Urothelium cell line (cell line): ENCODE measurements around the gene LRRTM3.

Experiments used
- DNase-seq: peaks from one replicate; pipeline ENCODE4 v3.0.0; 2011; ENCODE audit warnings: low spot score, mixed read lengths
- FAIRE-seq: peaks from 2 replicates; lab custom pipeline; 2011; peaks lifted over from hg19 to GRCh38; lab: Jason Lieb, UNC

LRRTM3 gene

DNA sequence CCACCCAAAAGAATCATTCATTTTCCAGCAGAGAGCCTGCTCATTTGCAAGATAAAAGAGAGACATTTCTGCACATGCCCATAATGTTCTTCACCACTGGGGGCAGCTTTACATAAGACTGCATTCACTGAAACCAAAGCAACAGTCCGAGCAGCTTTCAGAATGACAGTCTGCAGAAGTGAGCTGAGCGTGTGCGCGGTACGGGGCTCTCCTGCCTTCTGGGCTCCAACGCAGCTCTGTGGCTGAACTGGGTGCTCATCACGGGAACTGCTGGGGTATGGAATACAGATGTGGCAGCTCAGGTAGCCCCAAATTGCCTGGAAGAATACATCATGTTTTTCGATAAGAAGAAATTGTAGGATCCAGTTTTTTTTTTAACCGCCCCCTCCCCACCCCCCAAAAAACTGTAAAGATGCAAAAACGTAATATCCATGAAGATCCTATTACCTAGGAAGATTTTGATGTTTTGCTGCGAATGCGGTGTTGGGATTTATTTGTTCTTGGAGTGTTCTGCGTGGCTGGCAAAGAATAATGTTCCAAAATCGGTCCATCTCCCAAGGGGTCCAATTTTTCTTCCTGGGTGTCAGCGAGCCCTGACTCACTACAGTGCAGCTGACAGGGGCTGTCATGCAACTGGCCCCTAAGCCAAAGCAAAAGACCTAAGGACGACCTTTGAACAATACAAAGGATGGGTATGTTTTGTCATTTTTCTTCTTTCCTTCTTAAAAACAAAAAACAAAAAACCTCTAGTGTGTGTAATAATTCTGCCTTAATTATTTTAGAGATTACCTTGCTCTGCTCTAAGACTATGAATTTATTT, at the start of gene LRRTM3:
TSS of gene LRRTM3 (plus strand) at position 141 of the 820 bp plus-strand sequence.
- peak; percentile 95 for FAIRE-seq
- peak; percentile 83 for DNase-seq

DNA sequence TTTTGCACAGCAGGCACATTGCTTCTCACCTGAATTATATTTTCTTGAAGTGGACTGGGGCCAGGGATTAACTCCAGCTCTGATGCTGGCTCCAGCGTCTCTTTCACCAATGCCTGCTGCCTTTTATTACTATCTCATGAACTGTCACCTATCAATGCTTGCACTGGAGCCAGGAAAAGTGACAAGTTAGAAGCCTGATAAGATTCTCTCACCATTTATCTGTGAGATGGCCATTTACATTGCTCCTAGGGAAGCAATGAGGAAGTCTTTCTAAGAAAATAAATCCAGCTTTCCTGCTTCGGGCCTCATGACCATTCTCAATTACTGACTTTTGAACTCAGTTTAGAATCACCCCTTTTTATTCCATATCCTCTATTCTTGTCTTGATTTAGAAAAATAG, 48.5 kb upstream of the LRRTM3 start:
- DNase-seq: no peak
- FAIRE-seq: no peak

- DNase-seq (no peak), FAIRE-seq (no peak)
These were observed 45.5 kb upstream of the LRRTM3 start for GRCh38 chr10:66880292-66880691.

GRCh38 chr10:66880826-66881225, 45.0 kb upstream of the LRRTM3 start:
- no peak for FAIRE-seq
- no peak for DNase-seq

DNA sequence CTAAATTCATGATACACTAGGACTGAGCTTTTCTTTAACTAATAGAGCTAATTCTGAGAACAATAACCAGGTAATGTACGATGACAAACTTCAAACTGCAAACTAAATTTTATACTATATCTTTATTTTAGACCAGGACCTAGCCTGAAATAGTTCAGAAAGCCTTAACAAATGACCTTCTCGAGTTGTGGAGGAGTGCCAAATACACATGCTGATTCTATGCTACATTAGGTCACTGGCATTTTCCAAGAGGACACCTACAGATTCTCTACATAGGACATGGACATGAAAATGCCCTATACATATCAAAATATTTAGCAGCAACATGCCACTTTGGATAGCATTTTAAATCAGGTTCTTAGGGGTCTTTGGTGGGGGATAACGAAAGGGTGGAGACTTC, 44.0 kb upstream of the LRRTM3 start:
- DNase-seq: no peak
- no peak for FAIRE-seq

GRCh38 chr10:66882271-66882670, 43.6 kb upstream of the LRRTM3 start:
- DNase-seq (no peak), FAIRE-seq (no peak)

DNA sequence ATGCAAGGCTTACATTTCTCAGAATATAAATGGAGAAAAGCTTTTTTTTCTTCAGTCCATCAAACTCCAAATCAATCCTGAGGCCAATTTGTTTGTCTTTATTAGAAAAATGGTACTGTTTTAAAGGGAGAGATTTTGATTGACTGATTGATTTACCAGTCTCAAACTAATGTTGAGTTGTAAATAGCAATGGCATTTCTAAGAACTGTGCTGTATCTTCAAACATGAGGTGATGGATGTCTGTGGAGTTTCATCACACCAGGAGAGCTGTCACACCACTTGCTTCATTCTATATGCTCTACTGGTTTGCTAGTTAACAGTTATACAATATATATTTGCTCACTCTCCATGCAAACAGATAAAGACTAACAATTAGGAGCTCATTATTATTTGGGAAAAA, 39.0 kb upstream of the LRRTM3 start:
- no peak for DNase-seq
- no peak for FAIRE-seq

DNA sequence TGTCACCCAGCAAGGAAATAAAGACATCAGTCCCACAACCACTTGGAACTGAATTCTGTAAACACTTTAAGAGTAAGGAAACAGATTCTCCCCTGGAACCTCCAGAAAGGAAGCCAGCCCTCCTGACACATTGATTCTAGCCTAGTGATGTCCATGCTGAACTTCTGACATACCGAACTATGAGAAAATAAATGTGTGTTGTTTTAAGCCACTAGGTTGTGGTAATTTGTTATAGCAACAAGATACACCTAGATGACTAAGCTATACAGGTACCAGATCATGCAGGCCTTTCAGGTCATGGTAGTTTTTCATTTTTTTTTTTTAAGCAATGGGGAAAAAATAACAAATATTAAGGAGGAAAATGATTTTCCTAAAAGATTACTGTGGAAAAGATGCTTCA, 37.6 kb upstream of the LRRTM3 start:
- DNase-seq (no peak), FAIRE-seq (no peak)

- DNase-seq (no peak), FAIRE-seq (no peak)
These were observed 33.0 kb upstream of the LRRTM3 start for GRCh38 chr10:66892871-66893270.

- no peak for DNase-seq
- FAIRE-seq: peak; percentile 5
These were observed 15.2 kb upstream of the LRRTM3 start for GRCh38 chr10:66910671-66911070.

GRCh38 chr10:66916030-66916429, 9.8 kb upstream of the LRRTM3 start:
- no peak for FAIRE-seq

DNA sequence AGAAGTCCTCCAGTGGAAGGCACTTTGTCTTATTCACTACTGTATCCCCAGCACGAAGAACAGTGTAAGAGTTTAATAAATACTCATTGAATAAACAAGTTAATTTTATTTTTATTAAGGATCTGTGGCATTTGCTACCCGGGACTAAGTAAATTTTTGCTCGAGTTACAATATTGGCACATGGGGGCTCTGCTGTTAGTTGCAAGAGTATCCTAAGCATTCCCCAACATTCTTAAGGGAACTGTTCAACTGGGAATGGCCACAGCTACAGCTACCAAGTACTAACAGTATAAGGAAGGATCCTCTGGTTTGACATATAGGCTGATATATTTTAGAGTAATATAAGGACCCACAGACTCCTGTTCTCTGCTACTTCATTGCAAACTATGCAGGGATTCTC, 8.7 kb upstream of the LRRTM3 start:
- DNase-seq: peak; percentile 16
- FAIRE-seq: no peak

More at GRCh38 chr10:66916030-66916429, 9.8 kb upstream of the LRRTM3 start:
- no peak for DNase-seq

DNA sequence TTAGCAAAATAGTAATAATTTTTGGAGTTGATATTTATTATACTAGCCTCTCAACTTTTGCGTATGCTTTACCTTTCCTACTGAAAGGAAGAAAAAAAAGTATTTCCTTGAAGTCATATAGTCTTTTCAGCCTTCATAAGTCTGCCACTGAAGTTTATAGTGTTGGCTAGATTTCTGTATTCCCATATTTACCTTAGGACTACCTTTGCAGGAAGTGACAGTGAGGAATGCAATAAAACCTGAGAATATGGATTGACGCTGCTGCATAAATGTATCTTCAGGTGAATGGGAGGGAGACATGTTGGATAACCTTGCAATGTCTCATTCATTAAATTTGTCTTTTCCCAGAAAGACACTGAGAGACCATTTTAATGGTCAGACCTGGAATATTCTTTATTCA, 6.6 kb upstream of the LRRTM3 start:
- DNase-seq (no peak), FAIRE-seq (no peak)

GRCh38 chr10:66924674-66925345, 1.0 kb upstream of the LRRTM3 start:
- FAIRE-seq (no peak), DNase-seq (no peak)

DNA sequence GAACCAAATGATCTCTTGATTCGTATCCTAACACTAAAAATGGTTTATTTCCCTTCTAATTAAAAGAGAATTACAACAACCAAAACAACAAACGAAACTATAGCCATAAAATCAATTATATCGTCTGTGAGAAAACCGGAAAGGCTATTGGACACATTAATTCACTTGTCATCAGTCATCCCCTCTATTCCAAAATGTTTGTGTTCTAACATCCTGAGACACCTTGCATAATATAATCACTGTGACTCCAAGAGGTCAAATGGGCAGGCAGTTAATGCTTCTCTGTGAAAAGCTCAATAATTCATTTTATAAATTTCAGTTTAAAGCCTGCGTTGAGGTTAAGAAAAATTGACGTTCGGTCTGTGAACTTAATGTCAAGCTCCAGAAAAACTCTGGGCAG, 463 bp upstream of the LRRTM3 start:
- DNase-seq (no peak), FAIRE-seq (no peak)

- FAIRE-seq: no peak
- DNase-seq: no peak
These were observed 1.0 kb downstream of the LRRTM3 start for GRCh38 chr10:66926841-66927240.

DNA sequence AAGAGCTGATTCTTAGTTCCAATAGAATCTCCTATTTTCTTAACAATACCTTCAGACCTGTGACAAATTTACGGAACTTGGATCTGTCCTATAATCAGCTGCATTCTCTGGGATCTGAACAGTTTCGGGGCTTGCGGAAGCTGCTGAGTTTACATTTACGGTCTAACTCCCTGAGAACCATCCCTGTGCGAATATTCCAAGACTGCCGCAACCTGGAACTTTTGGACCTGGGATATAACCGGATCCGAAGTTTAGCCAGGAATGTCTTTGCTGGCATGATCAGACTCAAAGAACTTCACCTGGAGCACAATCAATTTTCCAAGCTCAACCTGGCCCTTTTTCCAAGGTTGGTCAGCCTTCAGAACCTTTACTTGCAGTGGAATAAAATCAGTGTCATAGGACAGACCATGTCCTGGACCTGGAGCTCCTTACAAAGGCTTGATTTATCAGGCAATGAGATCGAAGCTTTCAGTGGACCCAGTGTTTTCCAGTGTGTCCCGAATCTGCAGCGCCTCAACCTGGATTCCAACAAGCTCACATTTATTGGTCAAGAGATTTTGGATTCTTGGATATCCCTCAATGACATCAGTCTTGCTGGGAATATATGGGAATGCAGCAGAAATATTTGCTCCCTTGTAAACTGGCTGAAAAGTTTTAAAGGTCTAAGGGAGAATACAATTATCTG, 1.6 kb downstream of the LRRTM3 start:
- FAIRE-seq (no peak), DNase-seq (no peak)

- DNase-seq (no peak), FAIRE-seq (no peak)
These were observed 2.3 kb downstream of the LRRTM3 start for GRCh38 chr10:66927971-66928770.

GRCh38 chr10:66928776-66929175, 2.9 kb downstream of the LRRTM3 start:
- DNase-seq: no peak
- FAIRE-seq: no peak

DNA sequence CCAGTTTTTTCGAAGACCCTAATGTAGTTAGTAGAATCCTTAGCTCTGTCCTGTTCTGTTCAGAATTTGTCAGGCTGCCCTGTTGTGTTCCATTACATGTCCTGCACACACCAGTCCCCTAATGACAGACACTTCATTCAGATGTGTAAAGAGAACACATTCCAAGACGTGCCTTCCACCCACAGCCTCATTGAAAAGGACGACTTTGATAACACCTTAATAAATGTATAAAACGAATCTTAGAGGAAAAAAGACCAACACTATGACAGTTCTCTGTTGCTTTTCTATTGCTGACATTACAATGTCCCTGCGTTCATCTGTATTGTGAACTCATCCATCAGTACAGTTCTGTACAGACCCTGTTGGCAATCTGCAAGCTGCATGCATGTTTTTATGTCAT, 3.5 kb downstream of the LRRTM3 start:
- FAIRE-seq: peak; percentile 13
- no peak for DNase-seq
